ENCODE measurements around the gene SIAH2.

GRCh38 chr3:150779402-150779858 lies 16.5 kb upstream of the SIAH2 start:
- TF ChIP-seq POLR2A (IDR thresholded peaks at IDR 0.05; ENCODE audit: low read depth, low read length) (no peak), POLR2AphosphoS5 (IDR thresholded peaks at IDR 0.05; ENCODE audit: low read depth, low read length) (no peak), TAF1 (IDR thresholded peaks at IDR 0.05; ENCODE audit: low read depth, low read length) (no peak), POU2F2 (IDR thresholded peaks at IDR 0.05; ENCODE audit: low read depth, low read length) (no peak), PAX5 (IDR thresholded peaks at IDR 0.05; ENCODE audit: insufficient read depth, low read length, severe bottlenecking) (no peak)
